Heart left ventricle (tissue), 13 donors: ENCODE results near the gene CHL1.

Experiments used
- CTCF ChIP-seq, 12 donors: fragments of 200-600 bp; sonication (generic) in 4 of 12; IDR thresholded peaks; one replicate each; pipeline versions ENCODE4 v1.5.0 to v1.8.0; 2018 to 2022; ENCODE audit warnings: antibody characterized with exemption in 12 of 12, mild to moderate bottlenecking in 5 of 12
- POLR2A ChIP-seq, 2 donors: fragments of 450-650 bp; IDR thresholded peaks; one replicate each; pipeline ENCODE4 v1.6.1; 2017; ENCODE audit warnings: antibody characterized with exemption in 2 of 2, mild to moderate bottlenecking in 2 of 2, moderate library complexity in 2 of 2
- donor health status: ischemic (EF 13 %, LVEDD 7.1; RV severe dilation, severe dysfunction).
- donor health status: DM: no; HTN: yes; CAD: no.
- donor health status: DM: no; HTN: no; CAD: no.
- donor health status: ischemic (EF 25% LVEDD 6.9; RV normal size, moderate dysfunction).
- donor health status: ischemic (EF 25% LVEDD 5.7; RV mildly dilated, moderate dysfunction).
- donor health status: ischemic (EF 35%, LVEDD 5.7; RV mildly dilated, moderate dysfunction).
- donor health status: nonischemic (EF 11% LVEDD 7.7; RV severe dilation, severe dysfunction).
- donor health status: DM: yes; HTN: yes; CAD: no.
- donor health status: PGD.
- donor health status: ischemic (EF 29% LVEDD 5.4; RV normal size, mild dysfunction).
- donor health status: nonischemic (EF 23%, LVEDD 6.1; RV moderate dilation, normal function).

- TF ChIP-seq CTCF (IDR thresholded peaks at IDR 0.05) (no peak), POLR2A (IDR thresholded peaks at IDR 0.05) (no peak)
These were observed 136.1 kb downstream of the CHL1 start for GRCh38 chr3:332701-333100.
